Prostate gland (tissue), 2 donors: ENCODE measurements around the gene SOBP. TPM values are rescaled to one million over a fixed set of nuclear protein-coding genes. Genes with fewer than 3 reads are reported as not detected.

Experiments used
- DNase-seq: peaks from one replicate; pipeline ENCODE4 v3.0.0-alpha.2; 2019; ENCODE audit warnings: low spot score
- H3K27ac ChIP-seq, 2 donors: fragments of 200-600 bp; sonication (generic); 2 replicates each; pipeline ENCODE4 v1.5.1; 2017 to 2019
- H3K27me3 ChIP-seq: fragments of 200-600 bp; sonication (generic); replicated peaks from 2 replicates; pipeline ENCODE4 v1.5.1; 2019; ENCODE audit not compliant: insufficient read depth
- H3K36me3 ChIP-seq, 2 donors: fragments of 200-600 bp; sonication (generic); 1 replicate in 1 of 2; 2 replicates in 1 of 2; pipeline versions ENCODE4 v1.5.1 to v1.8.1; 2017 to 2019
- H3K4me1 ChIP-seq: fragments of 200-600 bp; sonication (generic); replicated peaks from 2 replicates; pipeline ENCODE4 v1.5.1; 2019
- H3K4me3 ChIP-seq, 2 donors: fragments of 200-600 bp; sonication (generic); 2 replicates each; pipeline ENCODE4 v1.5.1; 2017 to 2019
- H3K9me3 ChIP-seq: fragments of 200-600 bp; sonication (generic); 2 replicates; pipeline ENCODE4 v1.5.1; 2017
- POLR2A ChIP-seq: fragments of 450-650 bp; IDR thresholded peaks from one replicate; pipeline ENCODE4 v1.6.1; 2016; ENCODE audit warnings: antibody characterized with exemption, mild to moderate bottlenecking
- POLR2AphosphoS5 ChIP-seq: sonication (generic); formaldehyde crosslinking; IDR thresholded peaks from one replicate; pipeline ENCODE4 v1.6.1; 2017; ENCODE audit warnings: antibody characterized with exemption
- WGBS: methylation state at CpG from one replicate; pipeline ENCODE4 v1.1.5; 2018; 5-methylcytosine and 5-hydroxymethylcytosine counted together
- intact Hi-C: fragments of 100-400 bp; cut with DNase I; formaldehyde crosslinking; loops from one replicate; pipeline ENCODE4 v1.14.2; 2022
- total RNA-seq, 2 donors: library from RNA; depleted of rRNA; stranded (reverse); fragments of >200 nt; gene quantifications; one replicate each; pipeline ENCODE4 v1.1.0, GENCODE V29; 2016
- TF ChIP-seq, protein P1 (sequence below), 4 experiments: fragments of 200-600 bp in 2 of 4; fragments of 450-650 bp in 2 of 4; sonication (generic) in 2 of 4; IDR thresholded peaks; 1 replicate in 3 of 4; 2 replicates in 1 of 4; pipeline ENCODE4 v1.5.1; 2016 to 2019; ENCODE audit warnings: antibody characterized with exemption in 4 of 4, mild to moderate bottlenecking in 2 of 4, moderate library complexity in 2 of 4

SOBP gene
- total RNA-seq, 2 donors from 2014 or later = 15.8 to 23.3 TPM

DNA sequence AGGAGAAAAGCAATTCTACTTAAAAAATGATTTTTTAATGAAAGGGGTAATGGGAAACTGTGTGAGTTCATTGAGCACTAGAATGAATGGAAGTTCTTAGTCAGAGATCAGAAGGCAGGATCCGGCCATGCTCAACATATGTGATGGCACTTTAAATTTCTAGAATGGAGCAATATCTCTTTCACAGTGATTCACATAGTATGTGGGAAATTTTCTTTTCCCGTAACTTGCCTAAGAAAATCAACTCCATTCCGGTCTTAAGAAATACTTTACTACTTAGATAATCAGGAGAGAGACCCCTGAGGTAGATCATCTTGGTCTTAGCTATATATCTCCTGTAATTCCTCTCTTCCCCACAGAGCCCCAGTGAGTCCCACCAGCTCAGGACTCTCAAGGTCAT lies 202.4 kb downstream of the SOBP start:
- no peak for TF ChIP-seq POLR2A
- TF ChIP-seq POLR2AphosphoS5 = no peak
- TF ChIP-seq, protein P1, sequence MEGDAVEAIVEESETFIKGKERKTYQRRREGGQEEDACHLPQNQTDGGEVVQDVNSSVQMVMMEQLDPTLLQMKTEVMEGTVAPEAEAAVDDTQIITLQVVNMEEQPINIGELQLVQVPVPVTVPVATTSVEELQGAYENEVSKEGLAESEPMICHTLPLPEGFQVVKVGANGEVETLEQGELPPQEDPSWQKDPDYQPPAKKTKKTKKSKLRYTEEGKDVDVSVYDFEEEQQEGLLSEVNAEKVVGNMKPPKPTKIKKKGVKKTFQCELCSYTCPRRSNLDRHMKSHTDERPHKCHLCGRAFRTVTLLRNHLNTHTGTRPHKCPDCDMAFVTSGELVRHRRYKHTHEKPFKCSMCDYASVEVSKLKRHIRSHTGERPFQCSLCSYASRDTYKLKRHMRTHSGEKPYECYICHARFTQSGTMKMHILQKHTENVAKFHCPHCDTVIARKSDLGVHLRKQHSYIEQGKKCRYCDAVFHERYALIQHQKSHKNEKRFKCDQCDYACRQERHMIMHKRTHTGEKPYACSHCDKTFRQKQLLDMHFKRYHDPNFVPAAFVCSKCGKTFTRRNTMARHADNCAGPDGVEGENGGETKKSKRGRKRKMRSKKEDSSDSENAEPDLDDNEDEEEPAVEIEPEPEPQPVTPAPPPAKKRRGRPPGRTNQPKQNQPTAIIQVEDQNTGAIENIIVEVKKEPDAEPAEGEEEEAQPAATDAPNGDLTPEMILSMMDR (IDR thresholded peaks at IDR 0.05) = no peak
- no peaks in the 10 kb centered on the region for H3K27me3 ChIP-seq
- H3K9me3 ChIP-seq = no peaks in the 10 kb centered on the region
- H3K27ac ChIP-seq = no peak overlapping the region
- H3K4me1 ChIP-seq = no peaks in the 10 kb centered on the region
- intact Hi-C loops = no loop called here
- no peak overlapping the region for H3K4me3 ChIP-seq
- WGBS = 91% methylated on average over 3 of the region's 3 CpGs
- DNase-seq = no peak
- no peaks in the 10 kb centered on the region for H3K36me3 ChIP-seq

DNA sequence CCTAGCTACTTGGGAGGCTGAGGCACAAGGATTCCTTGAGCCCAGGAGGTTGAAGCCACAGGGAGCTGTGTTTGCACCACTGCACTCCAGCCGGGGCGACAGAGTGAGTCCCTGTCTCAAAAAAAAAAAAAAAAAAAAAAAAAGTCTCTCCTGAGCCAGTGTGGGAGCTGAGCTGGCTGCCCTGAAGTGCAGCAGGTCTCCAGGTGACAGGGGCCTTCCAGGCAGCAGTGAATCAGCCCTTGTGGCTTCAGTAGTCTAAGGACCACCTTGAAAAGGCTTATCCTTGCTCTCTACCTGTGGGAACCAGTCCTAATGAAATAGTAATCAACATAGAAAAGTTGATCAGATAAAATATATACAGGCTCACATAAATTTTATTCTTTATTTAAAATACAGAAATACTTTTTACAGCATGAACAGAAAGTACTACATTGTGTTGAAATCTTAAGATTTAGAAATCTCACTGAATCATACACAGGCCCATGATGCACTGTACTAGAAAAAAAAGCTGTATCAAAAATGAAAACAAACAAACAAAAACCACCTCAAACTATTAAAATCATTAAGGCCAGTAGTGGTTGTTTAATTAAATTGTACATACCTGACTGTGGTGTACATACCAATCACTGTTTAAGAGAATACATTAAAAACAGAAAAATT lies 205.3 kb downstream of the SOBP start:
- no peak overlapping the region for H3K4me3 ChIP-seq
- no peaks in the 10 kb centered on the region for H3K9me3 ChIP-seq
- DNase-seq = no peak
- intact Hi-C loops = no loop called here
- 92% methylated on average over 2 of the region's 2 CpGs for WGBS
- no peak overlapping the region for H3K27ac ChIP-seq
- no peaks in the 10 kb centered on the region for H3K4me1 ChIP-seq
- no peaks in the 10 kb centered on the region for H3K36me3 ChIP-seq
- H3K27me3 ChIP-seq = no peaks in the 10 kb centered on the region
- TF ChIP-seq, protein P1 (IDR thresholded peaks at IDR 0.05) = no peak
- no peak for TF ChIP-seq POLR2AphosphoS5
- TF ChIP-seq POLR2A = no peak

DNA sequence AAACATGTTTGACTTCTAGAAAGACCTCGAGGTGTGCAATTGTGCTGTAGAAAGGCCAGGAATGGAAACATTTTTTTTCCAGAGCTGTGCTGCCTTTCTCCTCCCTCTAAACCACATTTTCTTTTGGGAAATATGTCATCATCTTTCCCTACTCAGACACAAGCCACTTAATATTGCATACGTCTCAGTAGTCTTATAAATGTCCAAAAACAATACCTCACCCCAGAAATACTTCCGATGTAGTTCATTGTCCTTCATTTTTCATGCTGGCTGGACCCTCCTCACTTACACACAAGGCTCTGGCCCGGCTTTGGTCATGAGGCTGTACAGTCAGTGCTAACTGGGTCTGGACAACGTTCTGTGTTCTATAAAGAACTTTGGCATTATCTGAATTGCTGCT lies 207.8 kb downstream of the SOBP start:
- Histone ChIP-seq H3K27me3 (no peaks in the 10 kb centered on the region), H3K9me3 (no peaks in the 10 kb centered on the region), H3K36me3 (no peaks in the 10 kb centered on the region), H3K4me3 (no peak overlapping the region), H3K27ac (no peak overlapping the region), H3K4me1 (no peaks in the 10 kb centered on the region)
- no peak for TF ChIP-seq POLR2AphosphoS5
- TF ChIP-seq, protein P1 (IDR thresholded peaks at IDR 0.05) = no peak
- TF ChIP-seq POLR2A = no peak
- intact Hi-C loops = no loop called here
- no peak for DNase-seq
- 62% methylated on average over 5 of the region's 5 CpGs for WGBS

DNA sequence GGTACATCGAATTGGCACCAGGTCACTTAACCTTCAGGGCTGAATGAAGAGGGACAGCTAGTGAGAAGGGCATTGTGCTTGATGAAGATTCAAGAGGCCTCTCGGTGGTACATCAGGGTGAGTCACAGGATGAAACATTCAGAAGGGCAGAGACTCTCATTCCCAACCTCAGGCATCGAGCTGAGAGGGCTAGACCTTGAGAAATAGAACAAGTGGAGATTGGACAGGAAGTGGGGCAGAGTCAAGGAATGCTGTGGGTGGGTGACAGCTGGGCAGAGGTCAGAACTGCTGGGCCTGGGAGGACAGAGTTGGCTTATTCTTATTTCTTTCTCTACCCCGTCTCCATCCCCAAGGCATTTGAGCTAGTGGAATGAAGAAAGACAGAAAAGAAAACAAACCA lies 208.2 kb downstream of the SOBP start:
- intact Hi-C loops = no loop called here
- DNase-seq = no peak
- 85% methylated on average over 4 of the region's 4 CpGs for WGBS

More for the DNA sequence above, 208.2 kb downstream of the SOBP start:
- no peak overlapping the region for H3K4me3 ChIP-seq
- H3K36me3 ChIP-seq = no peaks in the 10 kb centered on the region
- H3K27ac ChIP-seq = no peak overlapping the region
- no peaks in the 10 kb centered on the region for H3K27me3 ChIP-seq
- no peaks in the 10 kb centered on the region for H3K9me3 ChIP-seq
- TF ChIP-seq, protein P1 (IDR thresholded peaks at IDR 0.05) = no peak
- no peak for TF ChIP-seq POLR2A
- TF ChIP-seq POLR2AphosphoS5 = no peak
- no peaks in the 10 kb centered on the region for H3K4me1 ChIP-seq
